ENCODE results near the gene ZFHX3.

Gene ZFHX3

DNA sequence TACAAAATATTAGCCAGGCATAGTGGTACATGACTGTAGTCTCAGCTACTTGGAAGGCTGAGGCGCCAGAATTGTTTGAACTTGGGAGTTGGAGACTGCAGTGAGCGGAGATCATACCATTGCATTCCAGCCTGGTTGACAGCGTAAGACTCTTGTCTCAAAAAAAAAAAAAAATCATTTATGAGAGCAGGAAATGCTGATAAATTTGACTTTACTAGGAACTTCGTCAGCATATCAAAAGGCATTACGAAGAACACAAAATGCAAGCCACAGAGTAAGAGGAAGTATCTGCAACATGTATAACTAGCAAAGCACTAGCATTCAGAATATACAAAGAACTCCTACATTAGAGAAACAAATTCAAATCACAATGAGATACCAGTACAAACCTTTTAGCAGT is 279.3 kb downstream of the ZFHX3 start:
- no peak overlapping the region for H3K9ac ChIP-seq (ENCODE audit: low read depth in 1 of 2, low read length in 2 of 2)
- H3K9me3 ChIP-seq (ENCODE audit: control insufficient read depth in 1 of 2, low read length in 2 of 2): peaks cover 0 to 2% of the 10 kb centered on the region in 2 donors
- no peak overlapping the region for H3K4me3 ChIP-seq (ENCODE audit: low read depth in 1 of 2, low read length in 2 of 2)
- H3K4me1 ChIP-seq (ENCODE audit: control insufficient read depth in 1 of 2, insufficient read depth in 2 of 2, low read length in 2 of 2): peaks cover 0 to 8% of the 10 kb centered on the region in 2 donors
- H3K27me3 ChIP-seq (ENCODE audit: control insufficient read depth in 1 of 2, insufficient read depth in 2 of 2, low read length in 2 of 2): no peaks in the 10 kb centered on the region
- H3K27ac ChIP-seq (ENCODE audit: low read depth, low read length): no peak overlapping the region
- no peaks in the 10 kb centered on the region for H3K36me3 ChIP-seq (ENCODE audit: control insufficient read depth in 1 of 2, insufficient read depth in 2 of 2, low read length in 2 of 2)

DNA sequence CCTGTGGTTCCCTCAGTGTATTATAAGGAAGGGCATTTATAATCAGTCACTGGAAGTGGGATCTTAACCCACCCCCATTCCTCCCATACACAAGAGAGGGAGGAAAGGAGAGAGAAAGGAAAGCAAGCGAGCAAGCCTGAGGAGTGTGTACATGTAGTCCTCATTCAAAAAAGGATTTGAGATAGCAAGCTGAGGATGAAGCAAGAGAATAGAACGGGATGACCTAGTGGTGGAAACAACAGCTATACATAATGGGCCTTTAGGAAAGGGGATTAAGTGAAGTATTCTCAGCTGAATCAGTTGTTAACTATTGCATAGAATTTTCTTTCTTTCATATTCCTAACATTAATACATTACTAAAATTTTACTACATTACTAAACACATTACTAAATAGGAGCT is 281.4 kb downstream of the ZFHX3 start:
- Histone ChIP-seq H3K36me3 (ENCODE audit: control insufficient read depth in 1 of 2, insufficient read depth in 2 of 2, low read length in 2 of 2) (no peaks in the 10 kb centered on the region), H3K4me3 (ENCODE audit: low read depth in 1 of 2, low read length in 2 of 2) (no peak overlapping the region), H3K9me3 (ENCODE audit: control insufficient read depth in 1 of 2, low read length in 2 of 2) (peaks cover 0 to 2% of the 10 kb centered on the region in 2 donors), H3K27me3 (ENCODE audit: control insufficient read depth in 1 of 2, insufficient read depth in 2 of 2, low read length in 2 of 2) (no peaks in the 10 kb centered on the region), H3K27ac (ENCODE audit: low read depth, low read length) (no peak overlapping the region), H3K4me1 (ENCODE audit: control insufficient read depth in 1 of 2, insufficient read depth in 2 of 2, low read length in 2 of 2) (peaks cover 0 to 8% of the 10 kb centered on the region in 2 donors), H3K9ac (ENCODE audit: low read depth in 1 of 2, low read length in 2 of 2) (no peak overlapping the region)

DNA sequence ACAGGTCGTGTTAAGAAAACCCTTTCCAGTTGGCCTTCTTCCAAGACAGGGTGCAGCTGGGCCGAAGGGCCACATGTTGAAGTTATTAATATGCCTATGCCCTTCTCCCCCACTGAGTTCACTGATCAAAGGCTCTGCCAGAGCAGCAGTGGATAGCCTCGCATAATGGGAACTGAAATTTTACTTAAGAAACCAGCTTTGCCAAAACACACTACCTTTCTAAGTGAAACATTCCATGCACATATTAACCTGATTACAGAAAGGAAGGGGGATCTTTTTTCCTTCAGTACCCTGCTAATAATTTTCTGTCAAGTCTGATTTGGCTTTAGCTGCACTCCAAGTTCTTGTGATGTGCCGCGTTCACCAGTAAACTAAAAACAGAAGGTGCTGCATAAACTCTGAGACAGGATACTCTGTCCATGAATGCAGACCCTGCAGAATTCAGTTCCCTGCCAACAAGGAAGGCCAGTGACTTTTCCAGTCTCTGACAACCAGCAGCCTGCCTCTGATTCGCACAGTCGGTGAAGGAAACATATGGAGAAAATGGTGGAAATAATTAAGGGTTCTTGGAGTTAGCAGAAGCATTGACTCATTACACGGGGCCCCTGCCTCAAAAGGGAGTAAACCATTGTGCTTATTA is 283.8 kb downstream of the ZFHX3 start:
- H3K36me3 ChIP-seq (ENCODE audit: control insufficient read depth in 1 of 2, insufficient read depth in 2 of 2, low read length in 2 of 2): no peaks in the 10 kb centered on the region
- H3K4me3 ChIP-seq (ENCODE audit: low read depth in 1 of 2, low read length in 2 of 2): no peak overlapping the region
- H3K9me3 ChIP-seq (ENCODE audit: control insufficient read depth in 1 of 2, low read length in 2 of 2): no peaks in the 10 kb centered on the region
- H3K9ac ChIP-seq (ENCODE audit: low read depth in 1 of 2, low read length in 2 of 2): no peak overlapping the region
- H3K27me3 ChIP-seq (ENCODE audit: control insufficient read depth in 1 of 2, insufficient read depth in 2 of 2, low read length in 2 of 2): no peaks in the 10 kb centered on the region
- H3K4me1 ChIP-seq (ENCODE audit: control insufficient read depth in 1 of 2, insufficient read depth in 2 of 2, low read length in 2 of 2): peaks cover 0 to 8% of the 10 kb centered on the region in 2 donors
- no peak overlapping the region for H3K27ac ChIP-seq (ENCODE audit: low read depth, low read length)

DNA sequence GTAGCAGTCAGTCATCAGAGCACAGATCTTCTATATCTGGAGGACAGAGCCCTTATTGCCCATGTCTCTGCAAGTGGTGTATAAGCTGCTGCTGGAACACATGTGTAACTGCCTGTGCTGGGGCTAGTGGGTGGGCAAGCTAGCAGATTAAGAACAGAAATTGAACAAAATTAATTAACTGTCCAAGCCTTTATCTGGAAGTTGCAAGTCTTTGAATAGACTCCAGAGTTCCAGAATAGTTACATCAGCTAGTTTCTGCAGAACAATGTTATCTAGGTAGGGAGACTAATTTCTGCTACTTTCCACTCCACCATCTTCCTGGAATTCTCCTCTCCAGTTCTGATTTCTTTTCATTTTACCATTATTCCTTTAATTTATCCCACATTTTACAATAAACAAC is 287.3 kb downstream of the ZFHX3 start:
- H3K36me3 ChIP-seq (ENCODE audit: control insufficient read depth in 1 of 2, insufficient read depth in 2 of 2, low read length in 2 of 2): no peaks in the 10 kb centered on the region
- no peak overlapping the region for H3K9ac ChIP-seq (ENCODE audit: low read depth in 1 of 2, low read length in 2 of 2)
- H3K27me3 ChIP-seq (ENCODE audit: control insufficient read depth in 1 of 2, insufficient read depth in 2 of 2, low read length in 2 of 2): no peaks in the 10 kb centered on the region
- peaks cover 3 to 11% of the 10 kb centered on the region in 2 donors for H3K9me3 ChIP-seq (ENCODE audit: control insufficient read depth in 1 of 2, low read length in 2 of 2)
- no peak overlapping the region for H3K4me3 ChIP-seq (ENCODE audit: low read depth in 1 of 2, low read length in 2 of 2)
- no peak overlapping the region for H3K27ac ChIP-seq (ENCODE audit: low read depth, low read length)
- peaks cover 0 to 8% of the 10 kb centered on the region in 2 donors for H3K4me1 ChIP-seq (ENCODE audit: control insufficient read depth in 1 of 2, insufficient read depth in 2 of 2, low read length in 2 of 2)

DNA sequence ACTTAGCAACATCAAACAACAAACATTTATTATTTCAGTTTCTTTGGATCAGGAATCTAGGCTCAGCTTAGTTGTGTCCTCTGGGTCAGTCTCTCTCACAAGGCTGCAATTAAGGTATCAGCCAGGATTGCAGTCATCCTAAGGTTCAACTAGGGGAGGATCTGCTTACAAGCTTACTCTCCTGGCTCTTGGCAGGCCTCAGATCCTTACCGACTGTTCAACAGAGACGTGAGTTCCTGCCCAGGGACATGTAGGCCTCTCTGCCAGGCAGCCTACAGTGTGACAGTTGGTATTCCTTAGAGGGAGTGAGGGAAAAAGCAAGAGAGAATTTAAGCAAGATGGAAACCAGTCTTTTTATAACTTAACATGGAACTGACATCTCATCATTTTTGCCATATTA is 294.0 kb downstream of the ZFHX3 start:
- no peak overlapping the region for H3K27ac ChIP-seq (ENCODE audit: low read depth, low read length)
- no peaks in the 10 kb centered on the region for H3K36me3 ChIP-seq (ENCODE audit: control insufficient read depth in 1 of 2, insufficient read depth in 2 of 2, low read length in 2 of 2)

DNA sequence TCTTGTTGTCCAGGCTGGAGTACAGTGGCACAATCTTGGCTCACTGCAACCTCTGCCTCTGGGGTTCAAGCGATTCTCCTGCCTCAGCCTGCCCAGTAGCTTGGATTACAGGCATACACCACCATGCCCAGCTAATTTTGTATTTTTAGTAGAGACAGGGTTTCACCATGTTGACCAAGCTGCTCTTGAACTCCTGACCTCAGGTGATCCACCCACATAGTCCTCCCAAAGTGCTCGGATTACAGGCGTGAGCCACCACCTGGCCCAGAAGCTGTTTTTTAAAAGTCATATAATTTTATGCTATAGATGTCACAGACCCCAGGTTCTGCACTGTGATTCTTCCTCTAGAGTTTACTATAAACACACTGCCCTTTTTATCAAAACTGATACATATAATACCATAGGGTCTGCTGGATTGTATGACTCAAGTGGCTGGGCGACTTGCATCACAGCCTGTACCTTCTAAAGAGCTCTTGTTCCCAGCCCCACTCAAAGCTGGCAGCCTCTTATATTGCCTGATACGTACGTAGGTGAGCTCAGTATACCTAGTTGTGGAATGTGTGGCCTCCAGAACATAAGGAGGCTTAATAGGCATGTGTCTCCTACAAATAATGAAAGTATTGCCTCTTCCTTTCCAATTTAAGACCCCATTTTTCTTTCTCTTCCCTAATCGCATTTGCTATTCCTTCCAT is 295.8 kb downstream of the ZFHX3 start:
- no peaks in the 10 kb centered on the region for H3K4me1 ChIP-seq (ENCODE audit: control insufficient read depth in 1 of 2, insufficient read depth in 2 of 2, low read length in 2 of 2)
- no peak overlapping the region for H3K27ac ChIP-seq (ENCODE audit: low read depth, low read length)
- no peaks in the 10 kb centered on the region for H3K27me3 ChIP-seq (ENCODE audit: control insufficient read depth in 1 of 2, insufficient read depth in 2 of 2, low read length in 2 of 2)
- H3K9me3 ChIP-seq (ENCODE audit: control insufficient read depth in 1 of 2, low read length in 2 of 2): peaks cover 0 to 3% of the 10 kb centered on the region in 2 donors
- H3K4me3 ChIP-seq (ENCODE audit: low read depth in 1 of 2, low read length in 2 of 2): no peak overlapping the region
- H3K9ac ChIP-seq (ENCODE audit: low read depth in 1 of 2, low read length in 2 of 2): no peak overlapping the region
- no peaks in the 10 kb centered on the region for H3K36me3 ChIP-seq (ENCODE audit: control insufficient read depth in 1 of 2, insufficient read depth in 2 of 2, low read length in 2 of 2)

More for the DNA sequence above, 294.0 kb downstream of the ZFHX3 start:
- Histone ChIP-seq H3K9ac (ENCODE audit: low read depth in 1 of 2, low read length in 2 of 2) (no peak overlapping the region), H3K9me3 (ENCODE audit: control insufficient read depth in 1 of 2, low read length in 2 of 2) (peaks cover 3 to 10% of the 10 kb centered on the region in 2 donors), H3K27me3 (ENCODE audit: control insufficient read depth in 1 of 2, insufficient read depth in 2 of 2, low read length in 2 of 2) (no peaks in the 10 kb centered on the region), H3K4me1 (ENCODE audit: control insufficient read depth in 1 of 2, insufficient read depth in 2 of 2, low read length in 2 of 2) (no peaks in the 10 kb centered on the region), H3K4me3 (ENCODE audit: low read depth in 1 of 2, low read length in 2 of 2) (no peak overlapping the region)

DNA sequence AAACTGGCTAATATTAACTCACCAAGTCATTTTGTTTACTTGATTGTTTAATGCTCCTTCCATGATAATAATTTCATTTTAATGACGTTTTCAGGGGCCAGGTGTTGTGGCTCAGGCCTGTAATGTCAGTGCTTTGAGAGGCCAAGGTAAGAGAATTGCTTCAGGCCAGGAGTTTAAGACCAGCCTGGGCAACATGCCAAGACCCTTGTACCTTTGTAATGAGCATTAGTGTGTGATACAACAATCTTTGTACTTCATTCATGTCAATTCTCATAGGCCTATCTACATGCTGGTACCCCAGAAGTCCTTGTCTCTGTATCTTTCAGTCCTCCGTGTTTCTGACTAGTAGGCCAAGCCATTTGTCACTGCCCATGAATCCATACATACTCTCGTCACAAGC is 296.9 kb downstream of the ZFHX3 start:
- H3K27ac ChIP-seq (ENCODE audit: low read depth, low read length): no peak overlapping the region
- no peak overlapping the region for H3K4me3 ChIP-seq (ENCODE audit: low read depth in 1 of 2, low read length in 2 of 2)
- no peak overlapping the region for H3K9ac ChIP-seq (ENCODE audit: low read depth in 1 of 2, low read length in 2 of 2)
- H3K4me1 ChIP-seq (ENCODE audit: control insufficient read depth in 1 of 2, insufficient read depth in 2 of 2, low read length in 2 of 2): no peaks in the 10 kb centered on the region
- H3K9me3 ChIP-seq (ENCODE audit: control insufficient read depth in 1 of 2, low read length in 2 of 2): no peaks in the 10 kb centered on the region
- H3K36me3 ChIP-seq (ENCODE audit: control insufficient read depth in 1 of 2, insufficient read depth in 2 of 2, low read length in 2 of 2): no peaks in the 10 kb centered on the region
- no peaks in the 10 kb centered on the region for H3K27me3 ChIP-seq (ENCODE audit: control insufficient read depth in 1 of 2, insufficient read depth in 2 of 2, low read length in 2 of 2)

DNA sequence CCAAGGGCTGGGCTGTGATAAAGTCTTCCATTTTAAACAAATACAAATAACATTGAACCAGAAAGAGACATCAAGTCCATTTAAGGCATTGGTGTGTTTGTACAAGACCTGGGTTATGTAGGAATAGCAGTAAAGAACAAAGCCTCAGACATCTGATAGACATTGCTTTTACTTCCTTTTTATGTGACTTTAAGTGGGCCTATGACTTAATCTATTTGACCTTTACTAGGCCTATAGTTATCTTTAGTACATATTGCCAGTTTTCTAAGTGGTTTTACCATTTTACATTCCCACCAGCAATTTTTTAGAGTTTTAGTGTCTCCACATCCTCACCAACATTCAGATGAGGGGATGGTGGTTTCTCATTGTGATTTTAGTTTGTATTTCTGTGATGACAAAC is 298.8 kb downstream of the ZFHX3 start:
- Histone ChIP-seq H3K9me3 (ENCODE audit: control insufficient read depth in 1 of 2, low read length in 2 of 2) (no peaks in the 10 kb centered on the region), H3K27me3 (ENCODE audit: control insufficient read depth in 1 of 2, insufficient read depth in 2 of 2, low read length in 2 of 2) (no peaks in the 10 kb centered on the region), H3K4me1 (ENCODE audit: control insufficient read depth in 1 of 2, insufficient read depth in 2 of 2, low read length in 2 of 2) (no peaks in the 10 kb centered on the region), H3K4me3 (ENCODE audit: low read depth in 1 of 2, low read length in 2 of 2) (no peak overlapping the region), H3K9ac (ENCODE audit: low read depth in 1 of 2, low read length in 2 of 2) (no peak overlapping the region), H3K27ac (ENCODE audit: low read depth, low read length) (no peak overlapping the region), H3K36me3 (ENCODE audit: control insufficient read depth in 1 of 2, insufficient read depth in 2 of 2, low read length in 2 of 2) (no peaks in the 10 kb centered on the region)

DNA sequence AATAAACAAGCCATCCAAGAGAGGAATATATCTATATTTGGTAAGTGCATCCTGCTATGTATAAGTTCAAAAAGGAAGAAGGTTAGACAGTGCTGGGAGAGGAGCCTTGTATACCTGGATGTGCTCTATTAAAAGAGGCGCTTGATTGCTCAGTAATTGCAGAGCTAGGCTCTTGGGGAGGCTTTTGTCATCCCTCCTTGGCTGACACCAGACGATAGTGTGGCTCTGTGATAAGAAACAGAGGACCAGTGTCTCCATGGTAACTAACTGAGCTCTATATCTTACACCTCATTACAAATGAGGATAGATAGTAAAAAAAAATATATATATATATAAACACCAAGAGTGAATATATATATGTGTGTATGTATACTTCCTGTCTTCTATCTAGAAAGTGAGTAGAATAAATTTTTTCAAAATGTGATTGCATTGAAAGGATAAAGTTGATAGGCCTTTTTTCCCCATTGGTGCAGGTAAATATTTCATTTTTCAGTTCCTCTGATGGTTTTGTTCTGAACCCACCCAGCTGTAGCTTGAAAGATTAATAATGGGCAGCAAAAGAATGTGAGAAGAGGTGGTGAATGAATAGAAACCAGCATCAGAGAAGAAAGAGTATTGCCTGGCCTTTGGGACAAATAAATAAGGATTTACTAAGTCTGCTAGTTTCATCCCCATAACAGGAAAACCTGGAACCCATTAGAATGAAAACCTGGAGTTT is 303.7 kb downstream of the ZFHX3 start:
- no peaks in the 10 kb centered on the region for H3K9me3 ChIP-seq (ENCODE audit: control insufficient read depth in 1 of 2, low read length in 2 of 2)

DNA sequence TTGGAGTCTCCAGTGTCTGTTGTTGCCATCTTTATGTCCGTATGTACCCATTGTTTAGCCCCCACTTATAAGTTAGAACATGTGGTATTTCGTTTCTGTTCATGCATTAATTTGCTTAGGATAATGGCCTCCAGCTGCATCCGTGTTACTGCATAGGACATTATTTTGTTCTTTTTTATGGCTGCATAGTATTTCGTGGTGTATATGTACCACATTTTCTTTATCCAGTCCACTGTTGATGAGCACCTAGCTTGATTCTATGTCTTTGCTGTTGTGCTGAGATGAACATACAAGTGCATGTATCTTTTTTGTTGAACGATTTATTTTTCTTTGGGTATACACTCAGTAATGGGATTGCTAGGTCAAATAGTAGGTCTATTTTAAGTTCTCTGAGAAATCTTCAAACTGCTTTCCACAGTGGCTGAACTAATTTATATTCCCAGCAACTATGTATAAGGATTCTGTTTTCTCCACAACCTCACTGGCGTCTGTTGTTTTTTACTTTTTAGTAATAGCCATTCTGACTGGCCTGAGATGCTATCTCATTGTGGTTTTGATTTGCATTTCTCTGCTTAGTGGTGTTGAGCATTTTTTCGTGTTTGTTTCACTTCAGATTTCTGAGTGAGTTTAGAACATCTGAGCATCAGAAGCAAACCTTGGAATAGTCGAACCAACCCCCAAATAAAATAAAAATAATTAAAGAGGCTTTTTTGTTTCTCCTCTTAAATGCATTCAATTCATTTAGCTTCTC is 304.7 kb downstream of the ZFHX3 start:
- no peak overlapping the region for H3K9ac ChIP-seq (ENCODE audit: low read depth in 1 of 2, low read length in 2 of 2)
- no peaks in the 10 kb centered on the region for H3K27me3 ChIP-seq (ENCODE audit: control insufficient read depth in 1 of 2, insufficient read depth in 2 of 2, low read length in 2 of 2)
- H3K27ac ChIP-seq (ENCODE audit: low read depth, low read length): no peak overlapping the region
- no peaks in the 10 kb centered on the region for H3K36me3 ChIP-seq (ENCODE audit: control insufficient read depth in 1 of 2, insufficient read depth in 2 of 2, low read length in 2 of 2)
- H3K9me3 ChIP-seq (ENCODE audit: control insufficient read depth in 1 of 2, low read length in 2 of 2): no peaks in the 10 kb centered on the region
- H3K4me3 ChIP-seq (ENCODE audit: low read depth in 1 of 2, low read length in 2 of 2): no peak overlapping the region
- no peaks in the 10 kb centered on the region for H3K4me1 ChIP-seq (ENCODE audit: control insufficient read depth in 1 of 2, insufficient read depth in 2 of 2, low read length in 2 of 2)

More for the DNA sequence above, 303.7 kb downstream of the ZFHX3 start:
- Histone ChIP-seq H3K9ac (ENCODE audit: low read depth in 1 of 2, low read length in 2 of 2) (no peak overlapping the region), H3K27me3 (ENCODE audit: control insufficient read depth in 1 of 2, insufficient read depth in 2 of 2, low read length in 2 of 2) (no peaks in the 10 kb centered on the region), H3K4me1 (ENCODE audit: control insufficient read depth in 1 of 2, insufficient read depth in 2 of 2, low read length in 2 of 2) (no peaks in the 10 kb centered on the region), H3K36me3 (ENCODE audit: control insufficient read depth in 1 of 2, insufficient read depth in 2 of 2, low read length in 2 of 2) (no peaks in the 10 kb centered on the region), H3K4me3 (ENCODE audit: low read depth in 1 of 2, low read length in 2 of 2) (no peak overlapping the region), H3K27ac (ENCODE audit: low read depth, low read length) (no peak overlapping the region)

Data from duodenal mucosa (tissue), 2 donors.